Testis (tissue), 3 donors: ENCODE results near the gene PLB1. TPM values are rescaled to one million over a fixed set of nuclear protein-coding genes. Genes with fewer than 3 reads are reported as not detected.

Experiments
- DNase-seq: peaks from one replicate; pipeline ENCODE4 v3.0.0-alpha.2; 2019
- H3K27ac ChIP-seq, 2 donors: fragments of 200-600 bp; sonication (generic); one replicate each; pipeline ENCODE4 v1.5.1; 2019
- H3K27me3 ChIP-seq: fragments of 200-600 bp; sonication (generic); one replicate; pipeline ENCODE4 v1.5.1; 2019
- H3K36me3 ChIP-seq: fragments of 200-600 bp; sonication (generic); one replicate; pipeline ENCODE4 v1.5.1; 2017; ENCODE audit warnings: low read depth; ENCODE audit errors: missing control alignments
- H3K4me1 ChIP-seq: fragments of 200-600 bp; sonication (generic); one replicate; pipeline ENCODE4 v1.5.1; 2019
- H3K4me3 ChIP-seq, 2 donors: fragments of 200-600 bp; sonication (generic); one replicate each; pipeline ENCODE4 v1.5.1; 2017 to 2019
- H3K9me3 ChIP-seq: fragments of 200-600 bp; sonication (generic); one replicate; pipeline ENCODE4 v1.5.1; 2017
- POLR2A ChIP-seq: fragments of 450-650 bp; IDR thresholded peaks from one replicate; pipeline ENCODE4 v1.6.1; 2017; ENCODE audit warnings: antibody characterized with exemption, mild to moderate bottlenecking, moderate library complexity
- WGBS, 2 donors: methylation state at CpG; one replicate each; pipeline ENCODE4 v1.1.5; 2018; 5-methylcytosine and 5-hydroxymethylcytosine counted together
- intact Hi-C: fragments of 100-400 bp; cut with DNase I; formaldehyde crosslinking; loops from one replicate; pipeline ENCODE4 v1.15.1; 2023; ENCODE audit warnings: low total_unique reads
- polyA plus RNA-seq: library from polyadenylated mRNA; stranded (reverse); fragments of 350-450 nt; fragmentation: Illumina TruSeq; extraction: RNeasy Lipid Tissue Mini Kit (QIAGEN cat#74804); gene quantifications from one replicate; pipeline ENCODE4 v1.2.3, GENCODE V29; 2014; ENCODE audit warnings: low read depth, low replicate concordance; ENCODE audit not compliant: insufficient read depth
- total RNA-seq, 2 donors: library from RNA; depleted of rRNA; stranded (reverse); fragments of >200 nt; gene quantifications; one replicate each; pipeline ENCODE4 v1.2.3, GENCODE V29; 2016
- TF ChIP-seq, protein P1 (sequence below), 3 experiments: fragments of 450-650 bp in 2 of 3; fragments of 200-600 bp in 1 of 3; sonication (generic) in 1 of 3; IDR thresholded peaks; one replicate each; pipeline ENCODE4 v1.5.1; 2016 to 2019; ENCODE audit warnings: antibody characterized with exemption in 3 of 3, mild to moderate bottlenecking in 2 of 3, moderate library complexity in 1 of 3

PLB1 gene
- total and polyA plus RNA-seq, 3 donors from 2014 or later, result 7.6 to 10.9 (median 10.4) TPM

DNA sequence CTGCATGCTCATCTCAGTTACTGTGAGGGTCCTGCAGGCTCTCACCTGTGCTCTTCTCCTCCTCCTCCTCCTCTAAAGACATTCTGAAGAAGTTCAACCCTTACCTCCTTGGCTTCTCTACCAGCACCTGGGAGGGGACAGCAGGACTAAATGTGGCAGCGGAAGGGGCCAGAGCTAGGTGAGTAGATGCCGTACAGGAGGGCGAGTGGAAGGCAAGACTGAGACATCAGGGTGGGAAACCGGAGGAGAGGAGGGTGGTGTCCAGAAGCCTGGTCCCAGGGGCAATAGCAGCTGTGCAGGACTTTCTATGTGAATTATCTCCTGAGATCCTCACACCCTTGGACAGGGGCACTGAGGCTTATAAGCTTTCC, 124.9 kb downstream of the PLB1 start:
- H3K4me3 ChIP-seq, result no peak overlapping the region
- peaks cover 36% of the 10 kb centered on the region for H3K4me1 ChIP-seq
- TF ChIP-seq, protein P1, sequence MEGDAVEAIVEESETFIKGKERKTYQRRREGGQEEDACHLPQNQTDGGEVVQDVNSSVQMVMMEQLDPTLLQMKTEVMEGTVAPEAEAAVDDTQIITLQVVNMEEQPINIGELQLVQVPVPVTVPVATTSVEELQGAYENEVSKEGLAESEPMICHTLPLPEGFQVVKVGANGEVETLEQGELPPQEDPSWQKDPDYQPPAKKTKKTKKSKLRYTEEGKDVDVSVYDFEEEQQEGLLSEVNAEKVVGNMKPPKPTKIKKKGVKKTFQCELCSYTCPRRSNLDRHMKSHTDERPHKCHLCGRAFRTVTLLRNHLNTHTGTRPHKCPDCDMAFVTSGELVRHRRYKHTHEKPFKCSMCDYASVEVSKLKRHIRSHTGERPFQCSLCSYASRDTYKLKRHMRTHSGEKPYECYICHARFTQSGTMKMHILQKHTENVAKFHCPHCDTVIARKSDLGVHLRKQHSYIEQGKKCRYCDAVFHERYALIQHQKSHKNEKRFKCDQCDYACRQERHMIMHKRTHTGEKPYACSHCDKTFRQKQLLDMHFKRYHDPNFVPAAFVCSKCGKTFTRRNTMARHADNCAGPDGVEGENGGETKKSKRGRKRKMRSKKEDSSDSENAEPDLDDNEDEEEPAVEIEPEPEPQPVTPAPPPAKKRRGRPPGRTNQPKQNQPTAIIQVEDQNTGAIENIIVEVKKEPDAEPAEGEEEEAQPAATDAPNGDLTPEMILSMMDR (IDR thresholded peaks at IDR 0.05), result no peak
- no peak for TF ChIP-seq POLR2A
- H3K9me3 ChIP-seq, result no peaks in the 10 kb centered on the region
- WGBS, 2 donors, result 71 to 87% methylated on average over 4 of the region's 4 CpGs
- intact Hi-C loops, result loop anchor here (10.0 kb wide), 1 partner anchor 134 kb away; the partner anchor contains the start of gene PPP1CB
- peak overlapping the region; percentile 71 to 90 for H3K27ac ChIP-seq
- DNase-seq, result no peak
- H3K36me3 ChIP-seq, result no peaks in the 10 kb centered on the region
- H3K27me3 ChIP-seq, result no peaks in the 10 kb centered on the region

DNA sequence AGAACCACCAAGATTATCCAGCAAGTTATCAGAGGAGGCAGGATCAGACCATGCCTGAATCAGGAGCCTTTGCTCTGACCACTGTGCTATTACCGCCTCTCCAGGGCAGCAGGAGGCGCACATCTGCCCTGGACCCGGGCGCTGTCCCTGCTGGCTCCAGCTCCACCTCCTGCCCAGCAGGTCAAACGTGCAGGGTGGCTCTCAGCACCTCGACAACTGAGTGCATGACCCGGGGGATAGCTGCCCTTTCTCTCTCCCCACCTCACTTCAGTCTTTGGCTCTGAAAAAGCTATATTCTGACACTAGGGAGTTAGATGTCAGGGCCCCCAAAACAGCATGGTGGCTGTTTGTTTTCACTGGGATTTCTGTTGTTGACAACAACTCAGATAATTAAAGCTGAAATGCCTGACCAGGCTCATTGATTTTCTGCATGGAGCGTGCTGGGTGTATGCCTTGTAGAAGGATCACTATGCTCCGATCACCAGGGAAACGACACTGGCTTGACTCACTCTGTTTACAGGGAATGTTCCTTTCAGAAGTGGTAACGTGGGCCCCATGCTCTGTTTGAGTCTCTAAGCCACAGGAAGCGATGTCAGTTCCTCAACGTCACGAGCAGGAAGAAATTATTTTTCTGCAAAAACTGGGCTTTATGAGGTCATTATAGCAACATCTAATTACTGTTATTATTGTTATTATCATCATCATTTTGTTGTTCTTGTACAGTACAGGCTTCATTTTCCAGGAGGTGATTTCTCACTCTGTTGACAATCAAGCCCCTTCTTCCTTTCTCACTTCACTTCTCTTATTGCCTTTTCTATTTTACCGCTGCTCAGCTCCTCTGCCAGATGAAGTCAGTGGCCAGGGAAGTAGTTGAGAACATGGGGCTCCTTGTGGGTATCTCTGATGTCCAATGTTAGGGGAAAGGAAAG, 125.6 kb downstream of the PLB1 start:
- WGBS, 2 donors, result 31 to 32% methylated on average over 13 to 15 of the region's 15 CpGs
- no peaks in the 10 kb centered on the region for H3K36me3 ChIP-seq
- H3K4me1 ChIP-seq, result peaks cover 43% of the 10 kb centered on the region
- peak; percentile 88 for DNase-seq
- no peaks in the 10 kb centered on the region for H3K9me3 ChIP-seq
- intact Hi-C loops, result loop anchor here (10.0 kb wide), 1 partner anchor 133 kb away; the partner anchor contains the start of gene PPP1CB
- no peak overlapping the region for H3K4me3 ChIP-seq
- peak overlapping the region; percentile 71 to 90 for H3K27ac ChIP-seq
- TF ChIP-seq POLR2A, result no peak
- TF ChIP-seq, protein P1 (IDR thresholded peaks at IDR 0.05), result peak in 1 of 3 experiments; percentile 16
- no peaks in the 10 kb centered on the region for H3K27me3 ChIP-seq

DNA sequence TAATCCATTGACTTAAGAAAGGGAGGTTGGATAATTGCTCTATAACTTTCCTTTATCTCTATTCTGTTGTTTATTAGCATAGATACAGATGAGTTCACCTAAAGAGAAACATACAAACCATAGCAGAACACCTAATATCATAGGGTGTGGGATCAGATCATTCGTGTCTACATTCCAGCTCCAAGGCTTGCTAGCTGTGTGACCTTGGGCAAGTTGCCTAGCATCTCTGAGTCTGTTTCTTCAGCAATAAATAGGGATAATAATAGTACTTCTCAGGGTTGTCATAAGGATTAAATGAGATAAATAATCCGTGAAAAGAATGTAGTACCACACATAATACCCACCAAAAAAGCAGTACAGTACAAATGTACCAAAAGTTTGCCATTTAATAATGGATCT, 126.2 kb downstream of the PLB1 start:
- 20 to 21% methylated on average over 2 of the region's 2 CpGs for WGBS, 2 donors
- TF ChIP-seq POLR2A, result no peak
- TF ChIP-seq, protein P1 (IDR thresholded peaks at IDR 0.05), result no peak
- Histone ChIP-seq H3K36me3 (no peaks in the 10 kb centered on the region), H3K27ac (peak overlapping the region; percentile 71 to 90), H3K4me3 (no peak overlapping the region), H3K4me1 (peaks cover 48% of the 10 kb centered on the region), H3K9me3 (no peaks in the 10 kb centered on the region), H3K27me3 (no peaks in the 10 kb centered on the region)
- intact Hi-C loops, result loop anchor here (10.0 kb wide), 1 partner anchor 133 kb away; the partner anchor contains the start of gene PPP1CB
- DNase-seq, result peak; percentile 68

DNA sequence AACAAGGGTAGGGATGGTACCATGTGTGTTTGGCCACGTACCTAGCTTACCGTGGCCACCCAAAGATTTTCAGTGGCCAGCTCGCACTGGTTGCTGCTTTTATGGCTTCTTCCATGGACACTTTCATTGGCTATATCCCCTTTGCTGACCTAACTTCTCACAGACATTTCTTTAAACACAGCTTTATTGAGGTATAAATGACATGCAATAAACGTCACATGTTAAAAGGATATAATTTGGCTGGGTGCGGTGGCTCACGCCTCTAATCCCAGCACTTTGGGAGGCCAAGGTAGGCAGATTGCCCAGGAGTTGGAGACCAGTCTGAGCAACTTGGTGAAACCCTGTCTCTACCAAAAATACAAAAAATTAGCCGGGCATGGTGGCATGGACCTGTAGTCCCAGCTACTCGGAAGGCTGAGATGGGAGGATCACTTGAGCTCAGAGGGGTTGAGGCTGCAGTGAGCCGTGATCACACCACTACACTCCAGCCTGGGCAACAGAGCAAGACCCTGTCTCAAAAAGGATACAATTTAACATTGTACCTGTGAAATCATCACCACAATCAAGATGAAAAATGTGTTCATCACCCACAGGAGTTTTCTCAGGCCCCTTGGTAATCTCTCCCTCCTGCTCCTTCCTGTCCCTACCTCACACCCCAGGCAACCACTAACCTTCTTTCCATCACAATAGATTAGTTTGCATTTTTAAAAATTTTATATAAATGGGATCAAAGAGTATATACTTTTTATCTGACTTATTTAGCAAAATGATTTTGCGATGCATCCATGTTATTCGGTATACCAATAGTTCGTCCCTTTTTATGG, 127.9 kb downstream of the PLB1 start:
- no peaks in the 10 kb centered on the region for H3K36me3 ChIP-seq
- no peaks in the 10 kb centered on the region for H3K27me3 ChIP-seq
- intact Hi-C loops, result loop anchor here (10.0 kb wide), 1 partner anchor 131 kb away; the partner anchor contains the start of gene PPP1CB
- H3K9me3 ChIP-seq, result no peaks in the 10 kb centered on the region
- DNase-seq, result no peak
- H3K4me3 ChIP-seq, result no peak overlapping the region
- peak overlapping the region; percentile 63 to 94 for H3K27ac ChIP-seq
- whole genome bisulfite sequencing, 2 donors, result 97% methylated on average over 12 of the region's 12 CpGs
- peaks cover 59% of the 10 kb centered on the region for H3K4me1 ChIP-seq
- TF ChIP-seq, protein P1 (IDR thresholded peaks at IDR 0.05), result no peak
- no peak for TF ChIP-seq POLR2A
